GM21367 (cell line): ENCODE measurements around the gene CCP110.

Experiments used
- ATAC-seq: cut with Tn5 transposase; IDR thresholded peaks from one replicate; pipeline ENCODE4 v1.9.1; 2021; ENCODE audit not compliant: unreplicated experiment

The CCP110 gene

GRCh38 chr16:19598805-19599510 lies 75.2 kb downstream of the CCP110 start:
- ATAC-seq = no peak

DNA sequence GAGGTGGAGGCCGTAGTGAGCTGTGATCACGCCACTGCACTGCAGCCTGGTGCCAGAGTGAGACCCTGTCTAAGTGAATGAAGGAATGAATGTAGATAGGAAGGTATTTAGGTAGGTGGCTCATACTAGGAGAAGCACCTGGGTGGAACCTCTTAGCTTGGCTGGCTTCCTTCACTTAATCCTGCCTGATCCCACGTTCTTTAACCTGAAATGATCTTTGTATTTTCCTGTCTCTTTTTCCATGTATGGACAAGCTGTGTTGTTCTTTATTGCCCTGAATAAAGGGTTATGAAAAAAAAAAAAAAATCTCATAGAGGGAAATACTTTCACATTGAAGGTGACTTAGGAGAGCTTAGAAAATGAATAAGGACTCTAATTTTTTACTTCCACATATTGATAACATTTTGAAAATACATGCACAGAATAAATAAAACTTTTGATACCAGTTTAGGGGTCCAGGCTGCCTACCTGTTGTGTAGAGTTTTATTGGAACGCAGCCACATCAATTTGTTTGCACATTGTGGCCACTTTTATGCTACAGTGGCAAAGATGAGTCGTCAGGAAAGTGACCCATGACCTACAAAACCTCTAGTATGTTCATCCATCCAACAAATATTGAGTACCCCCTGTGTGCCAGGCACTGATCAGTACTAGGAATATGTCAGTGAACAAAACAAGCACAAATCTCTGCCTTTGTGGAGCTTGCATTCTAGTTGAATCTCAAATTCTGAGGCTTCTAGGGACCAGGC lies 76.4 kb downstream of the CCP110 start:
- ATAC-seq = no peak

DNA sequence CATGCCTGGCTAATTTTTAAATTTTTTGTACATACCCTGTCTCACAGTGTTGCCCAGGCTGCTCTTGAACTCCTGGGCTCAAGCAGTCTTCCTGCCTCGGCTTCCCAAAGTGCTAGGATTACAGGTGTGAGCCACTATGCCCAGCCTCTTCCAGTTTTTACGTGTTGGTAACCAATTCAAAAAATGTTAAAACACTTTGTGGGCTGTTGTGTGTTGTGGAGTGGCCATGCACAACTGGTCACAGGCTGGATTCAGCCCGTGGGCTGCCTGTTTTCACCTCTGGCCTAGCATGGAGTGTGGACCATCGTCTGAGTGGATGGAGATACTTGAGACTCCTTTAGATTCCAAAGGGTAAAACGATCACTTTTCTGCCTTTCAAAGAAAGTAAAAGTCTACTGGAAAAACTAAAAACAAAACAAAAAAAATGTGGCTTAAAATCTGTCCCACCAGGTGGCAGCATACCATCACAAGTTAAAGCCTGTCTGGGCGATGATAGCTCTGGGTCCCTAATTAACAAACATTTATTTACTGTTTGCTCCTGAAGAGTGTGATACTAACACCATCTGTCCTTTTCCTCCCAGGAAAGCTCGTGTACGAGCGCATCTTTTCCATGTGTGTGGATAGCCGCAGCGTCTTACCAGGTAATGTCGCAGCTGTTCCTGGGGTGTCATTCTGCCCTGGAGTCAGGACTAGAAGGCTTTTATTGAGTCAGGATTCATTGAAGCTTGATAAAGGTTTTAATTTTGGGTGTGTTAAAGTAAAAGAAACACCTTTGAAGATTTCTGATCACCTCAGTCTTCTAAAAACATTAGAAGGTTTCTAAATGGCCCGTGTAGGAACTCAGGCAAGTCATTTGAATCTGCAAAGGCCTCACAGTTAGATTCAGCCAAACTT lies 77.6 kb downstream of the CCP110 start:
- no peak for ATAC-seq
